ENCODE results near the gene ZNF414.
A peak's percentile ranks its signal among the peaks of the same experiment; 100 is the strongest.
"Not testable (repeated sequence)": the region's sequence is repeated elsewhere in the genome, so short reads cannot be mapped to it uniquely, and the experiment has no call there.

Gene ZNF414

DNA sequence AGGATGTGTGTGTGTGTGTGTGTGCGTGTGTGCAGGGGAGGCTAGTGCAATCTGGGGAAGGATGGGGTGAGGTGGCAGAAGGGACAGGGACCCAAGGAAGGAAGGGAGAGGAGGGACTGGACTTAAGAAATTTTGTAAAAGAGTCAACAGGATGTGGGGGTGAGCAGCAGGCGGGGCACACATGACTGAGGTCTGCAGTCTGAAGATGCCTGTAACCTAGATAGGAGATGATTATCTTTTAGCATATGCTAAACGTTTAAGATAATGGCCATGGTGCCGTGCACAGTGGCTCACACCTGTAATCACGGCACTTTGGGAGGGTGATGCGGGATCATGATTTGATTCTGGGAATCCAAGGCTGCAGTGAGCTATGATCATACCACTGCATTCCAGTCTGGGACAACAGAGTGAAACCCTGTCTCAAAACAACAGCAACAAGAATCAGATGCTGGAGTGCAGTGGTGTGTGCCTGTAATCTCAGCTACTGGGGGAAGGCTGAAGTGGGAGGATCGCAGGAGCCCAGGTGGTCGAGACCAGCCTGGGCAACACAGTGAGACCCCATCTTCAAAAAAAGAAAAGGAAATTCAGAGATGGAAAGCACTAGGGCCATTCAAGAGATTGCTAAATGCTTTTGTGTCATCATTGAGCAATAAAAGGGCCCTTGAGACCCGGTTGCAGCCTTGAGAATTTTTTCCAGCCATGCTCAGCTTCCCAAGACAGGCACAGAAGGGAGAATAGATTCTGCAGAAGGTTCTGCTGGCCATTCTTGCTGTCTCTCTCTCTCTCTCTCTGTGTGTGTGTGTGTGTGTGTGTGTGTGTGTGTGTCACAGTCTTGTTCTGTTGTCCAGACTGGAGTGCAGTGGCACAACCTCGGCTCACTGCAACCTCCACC lies 3.8 kb upstream of the ZNF414 start:
- no peak for DNase-seq

GRCh38 chr19:8515317-8515716 lies 1.4 kb upstream of the ZNF414 start:
- no peak for DNase-seq

DNA sequence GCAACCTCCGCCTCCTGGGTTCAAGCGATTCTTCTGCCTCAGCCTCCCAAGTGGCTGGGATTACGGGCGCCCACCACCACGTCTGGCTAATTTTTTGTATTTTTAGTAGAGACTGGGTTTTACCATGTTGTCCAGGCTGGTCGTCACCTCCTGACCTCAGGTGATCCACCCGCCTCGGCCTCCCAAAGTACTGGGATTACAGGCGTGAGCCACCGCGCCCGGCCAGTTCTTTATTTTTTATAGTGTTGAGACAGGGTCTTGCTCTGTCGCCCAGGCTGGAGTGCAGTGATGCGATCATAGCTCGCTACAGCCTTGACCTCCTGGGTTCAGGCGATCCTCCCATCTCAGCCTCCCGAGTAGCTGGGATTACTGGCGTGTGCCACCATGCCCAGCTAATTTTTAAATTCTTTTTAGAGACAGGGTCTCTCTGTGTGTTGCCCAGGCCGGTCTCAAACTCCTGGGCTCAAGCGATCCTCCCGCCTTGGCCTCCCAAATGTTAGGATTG lies 590 bp upstream of the ZNF414 start:
- not testable (repeated sequence) for DNase-seq

DNA sequence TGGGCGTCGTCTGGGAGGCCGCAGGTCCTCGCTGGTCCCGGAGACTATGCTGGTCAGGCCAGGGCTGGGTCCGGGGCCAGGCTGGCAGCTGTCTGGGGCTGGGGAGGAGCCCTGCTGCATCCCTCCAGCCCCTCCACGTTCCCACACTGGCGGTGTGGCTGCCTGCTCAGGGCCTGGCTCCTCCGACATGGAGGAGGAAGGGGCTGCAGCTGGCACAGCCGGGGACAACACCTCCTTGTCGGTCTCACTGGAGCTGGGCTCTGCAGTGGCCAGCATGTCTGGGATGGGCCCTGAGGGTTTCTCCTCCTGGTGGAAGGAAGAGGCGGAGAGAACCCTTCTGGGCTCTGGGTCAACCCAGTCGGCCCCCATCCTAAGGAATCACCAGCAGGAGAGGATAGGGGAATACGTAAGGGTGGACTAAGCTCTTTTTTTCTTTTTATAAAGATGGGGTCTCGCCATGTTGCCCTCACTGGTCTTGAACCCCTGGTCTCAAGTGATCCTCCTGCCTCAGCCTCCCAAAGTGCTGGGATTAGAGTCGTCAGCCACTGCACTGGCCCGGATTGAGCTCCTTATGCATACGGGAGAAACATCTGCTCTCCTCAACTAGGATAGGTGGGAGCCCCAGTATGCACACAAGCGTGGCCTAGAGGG lies 806 bp downstream of the ZNF414 start:
- DNase-seq = no peak

DNA sequence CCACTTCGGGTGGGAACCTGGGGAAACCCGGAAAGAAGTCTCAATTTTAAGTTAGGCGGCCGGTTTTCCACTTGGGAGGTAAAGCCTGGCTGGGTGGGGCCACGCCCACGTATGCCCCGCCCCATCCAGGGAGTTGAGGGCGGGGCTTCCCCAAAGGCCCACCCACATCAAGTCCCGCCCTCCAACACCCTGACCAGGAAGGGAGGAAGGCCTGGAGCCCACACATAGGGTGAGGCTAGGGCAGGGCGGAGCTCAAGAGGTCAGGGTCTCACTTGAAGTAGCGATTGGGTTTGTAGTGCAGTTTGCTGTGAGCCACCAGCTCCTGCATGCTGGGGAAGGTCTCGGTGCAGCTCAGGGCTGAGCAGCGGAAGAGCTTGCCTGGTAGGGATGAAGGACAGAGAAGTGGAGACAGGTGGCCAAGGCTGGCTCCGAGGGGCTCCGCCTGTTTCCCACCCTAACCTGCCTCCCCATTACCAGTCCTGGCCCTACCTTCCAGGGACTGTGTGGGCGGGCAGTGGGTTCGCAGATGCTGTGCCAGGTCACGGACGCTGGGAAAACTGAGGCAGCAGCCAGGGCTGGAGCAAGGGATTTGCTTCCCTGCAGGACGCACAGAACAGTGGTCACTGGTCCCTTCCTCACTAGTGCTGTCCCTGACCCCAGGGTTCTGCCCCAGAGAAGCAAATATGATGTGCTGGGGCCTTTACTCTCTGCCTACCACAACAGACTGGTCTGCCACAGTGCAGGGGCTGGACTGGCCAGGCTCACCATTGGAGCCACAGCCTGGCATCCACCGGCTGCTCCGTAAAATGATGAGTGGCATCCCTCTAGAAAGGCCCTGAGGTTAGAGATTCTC lies 1.6 kb downstream of the ZNF414 start:
- no peak for DNase-seq

DNA sequence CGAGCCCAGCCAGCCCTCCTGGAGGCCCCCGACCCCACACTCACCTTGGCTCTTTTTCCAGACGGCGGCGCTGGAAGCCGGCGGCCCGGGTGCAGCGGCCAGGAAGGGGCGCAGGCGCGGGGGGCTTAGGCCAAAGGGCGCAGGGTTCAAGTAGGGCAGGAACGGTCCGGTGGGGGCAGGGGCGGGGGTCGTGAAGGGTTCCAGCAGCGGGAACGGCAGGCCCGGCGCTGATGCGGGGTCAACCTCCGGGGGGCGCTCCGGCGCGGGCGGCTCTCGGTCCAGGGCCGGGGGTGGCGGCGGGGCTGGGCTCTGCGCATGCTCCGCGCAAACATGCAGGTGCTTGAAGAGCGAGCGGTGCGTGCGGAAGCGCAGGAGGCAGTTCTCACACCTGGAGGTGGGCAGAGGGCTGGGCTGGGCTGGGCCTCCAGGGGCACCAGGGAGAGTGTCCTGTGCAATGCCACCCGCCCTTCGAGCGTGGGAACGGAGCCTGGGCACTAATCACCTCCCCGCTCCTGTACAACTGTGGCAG lies 2.3 kb downstream of the ZNF414 start:
- no peak for DNase-seq

GRCh38 chr19:8510589-8511115 lies 3.3 kb downstream of the ZNF414 start:
- DNase-seq = no peak

- no peak for DNase-seq
These were observed 7.5 kb downstream of the ZNF414 start for GRCh38 chr19:8506402-8506957.

GRCh38 chr19:8505680-8506401 lies 8.1 kb downstream of the ZNF414 start:
- DNase-seq = peak; percentile 17

DNA sequence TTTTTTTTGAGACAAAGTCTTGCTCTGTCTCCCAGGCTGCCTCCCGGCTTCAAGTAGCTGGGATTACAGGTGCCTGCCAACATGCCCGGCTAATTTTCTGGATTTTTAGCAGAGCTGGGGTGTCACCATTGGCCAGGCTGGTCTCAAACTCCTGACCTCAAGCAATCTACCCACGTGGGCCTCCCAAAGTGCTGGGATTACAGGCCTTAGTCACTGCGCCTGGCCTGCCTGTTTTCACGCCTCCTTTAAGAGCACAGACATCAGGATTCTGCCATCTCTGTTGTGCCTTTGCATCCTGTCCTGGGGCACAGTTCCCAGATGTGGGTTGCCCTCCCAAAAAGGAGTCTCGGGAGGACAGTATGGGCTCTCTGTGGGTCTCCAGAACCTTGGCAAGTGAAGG lies 9.0 kb downstream of the ZNF414 start:
- DNase-seq = no peak

GRCh38 chr19:8504171-8504570 lies 9.8 kb downstream of the ZNF414 start:
- peak; percentile 29 for DNase-seq

DNA sequence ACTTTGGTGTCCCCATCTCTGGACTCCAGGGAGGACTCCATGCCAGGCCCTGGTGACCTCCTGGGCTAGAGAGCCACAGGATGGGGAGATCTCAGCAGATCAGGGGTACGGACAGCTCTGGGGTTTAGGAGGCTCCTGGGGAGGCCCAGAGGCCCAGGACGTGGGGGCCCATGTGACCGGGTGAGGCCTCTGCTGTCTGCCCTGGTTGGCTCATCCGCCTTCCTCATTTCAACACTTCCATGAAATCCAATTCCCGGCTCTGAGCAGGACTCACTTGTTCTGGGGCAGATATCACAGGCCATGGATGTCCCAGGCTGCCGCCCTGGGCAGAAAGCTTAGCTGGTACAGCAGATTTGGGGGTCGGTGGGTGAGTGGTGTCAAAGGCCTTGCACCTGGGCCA lies 10.5 kb downstream of the ZNF414 start:
- DNase-seq = no peak

DNA sequence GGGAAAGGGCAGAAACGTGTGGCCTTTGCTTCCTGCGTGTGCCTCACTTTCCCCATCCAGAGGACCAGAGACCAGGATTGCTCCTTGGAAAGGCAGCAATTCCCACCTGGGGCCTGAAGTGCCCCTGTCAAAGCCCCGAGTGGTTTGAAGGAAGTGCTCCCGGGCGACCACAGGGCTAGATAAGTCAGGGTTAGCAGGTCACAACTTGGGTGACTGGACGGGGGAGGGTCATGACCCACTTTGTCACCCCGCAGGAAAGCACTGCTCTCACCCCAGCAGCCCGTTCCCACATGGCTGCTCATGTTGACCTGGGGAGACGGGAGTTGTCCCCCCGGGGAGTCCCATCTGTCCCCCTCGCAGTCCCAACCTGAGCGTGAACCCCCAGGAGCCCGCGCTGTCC lies 12.0 kb downstream of the ZNF414 start:
- DNase-seq = no peak

- no peak for DNase-seq
These were observed 12.5 kb downstream of the ZNF414 start for GRCh38 chr19:8501516-8501915.

DNA sequence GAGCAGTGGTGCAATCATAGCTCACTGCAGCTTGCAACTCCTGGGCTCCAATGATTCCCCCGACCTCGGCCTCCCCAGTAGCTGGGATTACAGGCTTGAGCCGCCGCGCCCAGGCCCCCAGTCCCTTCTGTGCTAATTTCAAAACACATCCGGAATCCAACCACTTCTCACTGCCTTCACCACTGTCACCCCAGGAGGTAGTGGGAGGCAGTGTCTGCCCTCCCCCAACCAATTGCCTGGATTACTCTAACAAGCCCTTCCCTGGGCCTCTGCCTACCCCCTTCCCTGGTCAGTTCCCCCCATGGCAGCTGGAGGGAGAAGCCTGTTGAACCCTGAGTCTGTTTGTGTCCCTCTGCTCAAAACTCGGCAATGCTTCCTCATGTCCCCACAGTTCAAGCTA lies 13.8 kb downstream of the ZNF414 start:
- DNase-seq = peak; percentile 56

DNA sequence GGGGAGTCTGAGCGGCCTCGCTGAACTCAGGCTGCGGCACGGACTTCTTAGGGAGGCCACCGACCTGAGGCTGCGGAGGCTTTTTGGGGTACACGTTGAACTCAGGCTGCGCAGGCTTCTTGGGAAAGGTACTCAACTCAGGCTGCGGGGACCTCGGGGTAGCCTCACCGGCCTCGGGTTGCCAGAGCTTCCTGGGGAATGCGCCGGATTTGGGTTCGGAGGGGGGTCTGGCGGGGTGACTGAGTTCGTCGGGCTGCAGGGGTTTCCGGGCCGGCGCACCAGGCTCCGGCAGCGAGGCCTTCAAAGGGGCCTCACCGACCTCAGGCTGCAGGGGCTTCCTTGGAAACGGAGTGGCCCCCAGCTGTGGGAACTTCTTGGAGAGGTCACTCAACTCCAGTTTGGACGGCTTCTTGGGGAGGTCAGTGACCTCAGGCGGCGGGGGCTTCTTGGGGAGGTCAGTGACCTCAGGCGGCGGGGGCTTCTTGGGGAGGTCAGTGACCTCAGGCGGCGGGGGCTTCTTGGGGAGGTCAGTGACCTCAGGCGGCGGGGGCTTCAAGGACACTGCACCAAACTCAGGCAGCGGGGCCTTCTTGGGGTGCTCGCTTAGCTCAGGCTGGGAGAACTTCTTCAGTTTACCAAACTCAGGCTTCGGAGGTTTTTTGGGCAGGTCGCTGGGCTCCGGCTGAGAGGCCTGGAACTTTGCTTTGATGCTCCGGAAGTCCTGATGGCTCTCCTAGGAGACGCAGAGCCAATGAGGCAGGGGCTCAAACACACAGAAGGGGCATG lies 14.7 kb downstream of the ZNF414 start:
- DNase-seq = no peak

GRCh38 chr19:8498295-8498694 lies 15.7 kb downstream of the ZNF414 start:
- DNase-seq = no peak

DNA sequence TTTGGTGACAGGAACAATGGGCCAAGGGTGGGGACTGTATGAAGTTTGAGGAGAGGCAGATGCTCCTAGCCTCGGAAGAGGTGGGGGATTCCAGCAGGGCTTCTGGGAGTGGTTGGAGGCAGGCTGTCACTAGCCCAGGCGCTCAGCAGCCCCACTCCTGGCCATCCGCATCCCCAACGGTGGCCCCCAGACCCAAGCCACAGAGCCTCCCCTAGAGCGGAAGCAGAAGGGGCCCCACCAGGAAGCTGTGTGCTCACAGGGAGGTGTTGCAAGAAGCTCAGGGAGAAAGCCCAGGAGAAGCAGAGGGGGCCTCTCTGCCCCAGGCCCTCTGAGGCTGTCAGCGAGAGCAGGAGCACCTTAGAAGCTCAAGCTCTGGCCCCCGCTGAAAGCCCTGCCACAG lies 19.8 kb downstream of the ZNF414 start:
- DNase-seq = peak; percentile 88

GRCh38 chr19:8491574-8491973 lies 22.4 kb downstream of the ZNF414 start:
- no peak for DNase-seq

GRCh38 chr19:8490873-8491272 lies 23.1 kb downstream of the ZNF414 start:
- DNase-seq = no peak

GRCh38 chr19:8490395-8490760 lies 23.6 kb downstream of the ZNF414 start:
- no peak for DNase-seq
